ENCODE measurements around the gene CNPPD1. TPM values are rescaled to one million over a fixed set of nuclear protein-coding genes. Genes with fewer than 3 reads are reported as not detected.

Gene CNPPD1
- polyA plus RNA-seq, 4 donors: 54.6 to 86.7 (median 72.2) TPM

DNA sequence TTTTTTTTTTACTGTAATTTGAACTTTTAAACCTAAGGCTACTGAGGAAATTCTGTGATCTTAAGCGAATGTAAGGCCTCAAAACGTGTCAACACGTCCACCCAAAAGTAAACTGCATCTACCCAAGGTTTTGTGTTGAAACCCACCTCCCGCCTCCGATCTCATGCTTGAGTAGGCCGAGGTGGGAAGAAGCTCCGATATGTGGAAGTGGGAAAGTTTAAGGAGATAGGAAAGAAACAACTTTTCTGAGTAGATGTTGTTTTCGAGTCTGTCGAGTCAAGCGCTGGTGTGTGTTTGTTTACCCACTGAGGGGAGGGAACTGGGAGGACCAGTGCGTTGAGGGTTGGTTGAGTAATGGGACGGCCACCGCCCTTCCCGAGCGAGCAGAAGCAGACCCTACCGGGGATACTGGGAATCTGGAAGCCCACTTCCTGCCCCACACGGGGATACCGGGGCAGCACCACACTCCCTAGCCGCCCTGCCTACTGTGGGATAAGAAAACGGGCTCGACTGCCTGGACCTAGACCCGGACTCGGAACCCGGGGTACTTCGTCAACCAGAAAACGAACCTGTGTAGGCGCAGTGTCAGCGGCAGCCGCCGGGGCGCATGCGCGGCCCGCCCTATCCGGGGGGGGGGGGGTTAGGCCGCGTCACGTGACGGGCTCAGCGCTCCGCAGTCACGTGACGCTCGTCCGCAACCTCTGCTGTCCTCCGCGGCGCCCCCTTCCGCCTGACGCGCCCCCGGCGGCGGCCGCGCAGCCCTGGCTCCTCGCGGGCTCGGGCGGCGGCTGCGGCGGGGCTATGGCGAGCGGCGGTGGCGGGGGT is 1.0 kb upstream of the CNPPD1 start, which contains the start of gene RETREG2:
TSS of gene RETREG2 (plus strand) at position 724 of the 825 bp plus-strand sequence. CDS start at position 802, 78 bp downstream.
- no peak for FAIRE-seq
- WGBS, 3 donors: 0% methylated on average over 36 to 67 of the region's 67 CpGs
- Histone ChIP-seq H3K27ac (ENCODE audit: low read depth in 1 of 3, low read length in 2 of 3) (peak within 1 kb of the TSS; percentile 98 to 100 (median 100)), H3K27me3 (ENCODE audit: control insufficient read depth in 3 of 3, insufficient read depth in 3 of 3, low read length in 3 of 3) (no peaks in the 10 kb centered on the region), H3K4me3 (ENCODE audit: low read depth in 1 of 3, low read length in 3 of 3) (peak within 1 kb of the TSS; percentile 86 to 95 (median 95)), H3K36me3 (ENCODE audit: control insufficient read depth in 3 of 3, insufficient read depth in 2 of 3, low read depth in 1 of 3, low read length in 3 of 3) (peaks cover 23 to 65% (median 31%) of the 10 kb centered on the region in 3 donors), H3K4me1 (ENCODE audit: control insufficient read depth in 3 of 3, insufficient read depth in 2 of 3, low read depth in 1 of 3, low read length in 2 of 3) (peaks cover 7 to 10% (median 7%) of the 10 kb centered on the region in 3 donors), H3K9me3 (ENCODE audit: control insufficient read depth in 2 of 2, insufficient read depth in 1 of 2, low read depth in 1 of 2, low read length in 1 of 2) (no peaks in the 10 kb centered on the region)
- peak; percentile 90 to 98 for DNase-seq

DNA sequence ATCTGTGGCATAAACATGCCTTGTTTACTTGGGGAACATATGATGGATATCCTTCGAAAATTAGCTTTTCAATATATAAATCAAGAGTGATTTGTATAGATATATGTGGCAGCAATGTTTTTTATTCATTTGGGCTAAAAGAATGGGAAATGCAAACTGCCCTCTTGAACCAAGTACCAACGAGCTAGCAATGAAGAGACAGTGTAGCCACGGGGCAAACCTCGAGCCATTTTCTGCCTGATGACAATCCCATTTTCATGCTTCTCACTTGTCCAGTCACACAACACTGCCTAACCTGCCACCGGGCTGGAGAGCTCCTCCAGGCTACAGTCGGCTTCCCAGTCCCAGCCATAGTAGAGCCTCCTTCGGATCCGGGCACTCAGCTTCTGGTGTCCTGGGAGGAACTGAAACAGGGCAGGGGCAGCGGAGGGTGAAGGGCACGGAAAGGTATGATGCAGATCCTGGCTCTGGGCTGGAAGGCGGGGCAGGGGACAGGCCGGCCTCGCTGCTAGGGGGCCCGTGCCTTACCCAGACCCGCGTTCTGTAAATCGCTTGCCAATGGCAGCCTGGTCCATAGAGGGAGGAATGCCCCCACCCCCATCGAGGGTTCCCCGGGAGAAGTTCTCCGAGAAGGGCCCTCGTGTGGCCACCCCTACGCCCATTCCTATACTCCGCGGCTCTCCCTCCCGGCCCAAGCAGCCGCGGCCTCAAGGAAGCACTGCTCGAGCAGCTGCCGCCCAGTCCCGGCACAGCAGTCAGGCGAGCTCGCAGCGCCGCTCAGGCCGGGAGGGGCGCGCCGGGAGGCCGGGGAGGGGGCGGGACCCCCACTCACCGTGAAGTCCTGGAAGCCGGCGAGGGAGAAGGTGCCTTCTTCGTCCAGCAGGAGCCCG is 552 bp downstream of the CNPPD1 start:
- FAIRE-seq: no peak
- 1 to 3% (median 2%) methylated on average over 29 to 45 of the region's 45 CpGs for WGBS, 3 donors
- peak in 1 of 2 donors; percentile 71 for DNase-seq

DNA sequence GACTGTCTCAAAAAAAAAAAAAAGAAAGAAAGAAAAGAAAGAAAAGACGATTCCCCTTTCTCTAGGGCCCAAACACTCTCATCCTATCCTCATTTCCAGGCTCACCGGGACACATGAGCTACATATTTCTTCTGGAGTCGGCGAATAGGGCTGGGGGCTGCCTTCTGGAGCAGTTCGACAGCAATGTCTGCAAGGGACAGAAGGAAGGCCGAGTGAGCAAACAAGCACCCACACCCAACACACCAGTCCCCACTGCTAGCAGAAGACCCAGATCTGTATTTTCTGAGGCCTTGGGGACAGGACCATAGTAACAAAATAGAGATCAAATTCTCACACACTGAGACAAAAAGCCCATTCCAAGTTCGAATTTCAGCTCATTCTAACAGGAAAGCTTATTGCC is 1.2 kb downstream of the CNPPD1 start:
- H3K4me3 ChIP-seq (ENCODE audit: low read depth in 1 of 3, low read length in 3 of 3): peak overlapping the region in 2 of 3 donors; percentile 86 to 95
- H3K27me3 ChIP-seq (ENCODE audit: control insufficient read depth in 3 of 3, insufficient read depth in 3 of 3, low read length in 3 of 3): no peaks in the 10 kb centered on the region
- no peak overlapping the region for H3K27ac ChIP-seq (ENCODE audit: low read depth in 1 of 3, low read length in 2 of 3)
- 79 to 85% (median 80%) methylated on average over 7 of the region's 7 CpGs for WGBS, 3 donors
- DNase-seq (no peak), FAIRE-seq (no peak)
- peaks cover 2 to 58% (median 16%) of the 10 kb centered on the region in 3 donors for H3K36me3 ChIP-seq (ENCODE audit: control insufficient read depth in 3 of 3, insufficient read depth in 2 of 3, low read depth in 1 of 3, low read length in 3 of 3)
- peaks cover 7 to 15% (median 7%) of the 10 kb centered on the region in 3 donors for H3K4me1 ChIP-seq (ENCODE audit: control insufficient read depth in 3 of 3, insufficient read depth in 2 of 3, low read depth in 1 of 3, low read length in 2 of 3)
- no peaks in the 10 kb centered on the region for H3K9me3 ChIP-seq (ENCODE audit: control insufficient read depth in 2 of 2, insufficient read depth in 1 of 2, low read depth in 1 of 2, low read length in 1 of 2)

More for the DNA sequence above, 552 bp downstream of the CNPPD1 start:
- Histone ChIP-seq H3K27me3 (ENCODE audit: control insufficient read depth in 3 of 3, insufficient read depth in 3 of 3, low read length in 3 of 3) (no peaks in the 10 kb centered on the region), H3K36me3 (ENCODE audit: control insufficient read depth in 3 of 3, insufficient read depth in 2 of 3, low read depth in 1 of 3, low read length in 3 of 3) (peaks cover 8 to 65% (median 23%) of the 10 kb centered on the region in 3 donors), H3K4me1 (ENCODE audit: control insufficient read depth in 3 of 3, insufficient read depth in 2 of 3, low read depth in 1 of 3, low read length in 2 of 3) (peaks cover 7 to 10% (median 7%) of the 10 kb centered on the region in 3 donors), H3K9me3 (ENCODE audit: control insufficient read depth in 2 of 2, insufficient read depth in 1 of 2, low read depth in 1 of 2, low read length in 1 of 2) (no peaks in the 10 kb centered on the region), H3K4me3 (ENCODE audit: low read depth in 1 of 3, low read length in 3 of 3) (peak overlapping the region; percentile 78 to 95 (median 86)), H3K27ac (ENCODE audit: low read depth in 1 of 3, low read length in 2 of 3) (peak overlapping the region; percentile 98 to 100 (median 100))

DNA sequence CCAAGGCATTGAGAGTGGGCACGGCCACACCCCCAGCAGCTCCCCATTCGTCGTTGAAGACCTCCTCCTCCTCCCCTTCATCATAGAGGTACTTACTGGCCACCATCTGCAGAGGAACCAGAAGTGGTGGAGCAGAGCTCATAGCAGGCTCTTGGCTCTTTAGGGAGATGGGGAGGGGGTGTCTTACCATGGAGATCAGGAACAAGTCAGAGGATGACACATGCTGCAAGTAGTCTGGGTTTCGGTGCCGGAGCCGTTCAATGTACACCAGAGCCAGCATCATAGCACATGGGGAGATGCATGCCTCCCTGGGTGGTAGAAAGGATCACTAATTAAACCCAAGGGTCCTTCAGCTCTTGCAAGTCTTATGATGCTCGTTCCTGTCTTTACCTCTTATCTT is 1.9 kb downstream of the CNPPD1 start:
- Histone ChIP-seq H3K9me3 (ENCODE audit: control insufficient read depth in 2 of 2, insufficient read depth in 1 of 2, low read depth in 1 of 2, low read length in 1 of 2) (no peaks in the 10 kb centered on the region), H3K27ac (ENCODE audit: low read depth in 1 of 3, low read length in 2 of 3) (no peak overlapping the region), H3K4me3 (ENCODE audit: low read depth in 1 of 3, low read length in 3 of 3) (no peak overlapping the region), H3K36me3 (ENCODE audit: control insufficient read depth in 3 of 3, insufficient read depth in 2 of 3, low read depth in 1 of 3, low read length in 3 of 3) (peaks cover 2 to 51% (median 16%) of the 10 kb centered on the region in 3 donors), H3K27me3 (ENCODE audit: control insufficient read depth in 3 of 3, insufficient read depth in 3 of 3, low read length in 3 of 3) (no peaks in the 10 kb centered on the region), H3K4me1 (ENCODE audit: control insufficient read depth in 3 of 3, insufficient read depth in 2 of 3, low read depth in 1 of 3, low read length in 2 of 3) (peaks cover 7 to 21% (median 7%) of the 10 kb centered on the region in 3 donors)
- FAIRE-seq (no peak), DNase-seq (no peak)
- 82 to 88% (median 87%) methylated on average over 7 of the region's 7 CpGs for WGBS, 3 donors

DNA sequence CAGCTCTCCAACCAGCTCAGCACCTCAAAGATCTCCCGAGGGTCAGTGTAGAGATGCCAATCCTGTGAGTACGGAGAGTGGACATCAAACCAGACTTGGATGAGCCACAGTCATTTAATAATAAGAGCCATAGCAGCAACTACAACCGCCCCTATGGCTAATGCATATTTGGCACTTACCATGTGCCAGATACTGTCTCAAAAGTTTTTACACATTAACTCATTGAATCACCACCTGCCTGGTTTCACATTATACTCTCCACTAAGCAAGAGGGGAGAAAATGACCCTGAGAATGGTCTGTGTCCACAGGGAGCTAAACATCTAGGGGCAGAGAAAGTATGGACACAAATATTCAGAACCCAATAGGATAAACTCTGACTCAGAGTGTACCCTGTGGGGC is 2.6 kb downstream of the CNPPD1 start:
- no peaks in the 10 kb centered on the region for H3K9me3 ChIP-seq (ENCODE audit: control insufficient read depth in 2 of 2, insufficient read depth in 1 of 2, low read depth in 1 of 2, low read length in 1 of 2)
- no peak for FAIRE-seq

DNA sequence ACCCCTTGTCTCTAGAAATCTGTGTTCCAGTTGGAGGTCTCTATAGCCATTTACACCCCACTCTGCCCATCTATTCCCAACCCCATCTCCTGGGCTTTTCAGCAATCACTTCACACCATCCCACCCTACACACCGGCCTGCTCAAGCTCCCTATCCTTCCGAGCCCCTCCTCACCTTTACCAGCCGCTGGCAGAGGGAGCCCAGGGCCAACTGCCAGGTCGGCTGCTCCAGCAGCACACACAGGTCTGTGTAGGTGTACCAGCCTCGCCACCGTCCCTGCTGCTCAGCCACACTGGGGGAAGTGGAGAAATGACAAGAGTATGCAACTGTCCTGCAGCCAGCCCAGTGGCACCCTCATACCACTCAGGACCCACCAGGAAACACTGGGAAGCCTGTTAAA is 3.5 kb downstream of the CNPPD1 start:
- DNase-seq (no peak), FAIRE-seq (no peak)
- peaks cover 3 to 27% (median 7%) of the 10 kb centered on the region in 3 donors for H3K4me1 ChIP-seq (ENCODE audit: control insufficient read depth in 3 of 3, insufficient read depth in 2 of 3, low read depth in 1 of 3, low read length in 2 of 3)
- no peaks in the 10 kb centered on the region for H3K27me3 ChIP-seq (ENCODE audit: control insufficient read depth in 3 of 3, insufficient read depth in 3 of 3, low read length in 3 of 3)
- no peak overlapping the region for H3K4me3 ChIP-seq (ENCODE audit: low read depth in 1 of 3, low read length in 3 of 3)
- H3K9me3 ChIP-seq (ENCODE audit: control insufficient read depth in 2 of 2, insufficient read depth in 1 of 2, low read depth in 1 of 2, low read length in 1 of 2): no peaks in the 10 kb centered on the region
- WGBS, 3 donors: 90 to 96% (median 94%) methylated on average over 6 of the region's 6 CpGs
- peaks cover 2 to 44% (median 16%) of the 10 kb centered on the region in 3 donors for H3K36me3 ChIP-seq (ENCODE audit: control insufficient read depth in 3 of 3, insufficient read depth in 2 of 3, low read depth in 1 of 3, low read length in 3 of 3)
- H3K27ac ChIP-seq (ENCODE audit: low read depth in 1 of 3, low read length in 2 of 3): no peak overlapping the region

More for the DNA sequence above, 2.6 kb downstream of the CNPPD1 start:
- DNase-seq: no peak
- H3K27me3 ChIP-seq (ENCODE audit: control insufficient read depth in 3 of 3, insufficient read depth in 3 of 3, low read length in 3 of 3): no peaks in the 10 kb centered on the region
- H3K36me3 ChIP-seq (ENCODE audit: control insufficient read depth in 3 of 3, insufficient read depth in 2 of 3, low read depth in 1 of 3, low read length in 3 of 3): peaks cover 2 to 47% (median 16%) of the 10 kb centered on the region in 3 donors
- WGBS, 3 donors: 82 to 88% (median 83%) methylated on average over 3 of the region's 3 CpGs
- peaks cover 3 to 27% (median 7%) of the 10 kb centered on the region in 3 donors for H3K4me1 ChIP-seq (ENCODE audit: control insufficient read depth in 3 of 3, insufficient read depth in 2 of 3, low read depth in 1 of 3, low read length in 2 of 3)
- no peak overlapping the region for H3K4me3 ChIP-seq (ENCODE audit: low read depth in 1 of 3, low read length in 3 of 3)
- H3K27ac ChIP-seq (ENCODE audit: low read depth in 1 of 3, low read length in 2 of 3): no peak overlapping the region

DNA sequence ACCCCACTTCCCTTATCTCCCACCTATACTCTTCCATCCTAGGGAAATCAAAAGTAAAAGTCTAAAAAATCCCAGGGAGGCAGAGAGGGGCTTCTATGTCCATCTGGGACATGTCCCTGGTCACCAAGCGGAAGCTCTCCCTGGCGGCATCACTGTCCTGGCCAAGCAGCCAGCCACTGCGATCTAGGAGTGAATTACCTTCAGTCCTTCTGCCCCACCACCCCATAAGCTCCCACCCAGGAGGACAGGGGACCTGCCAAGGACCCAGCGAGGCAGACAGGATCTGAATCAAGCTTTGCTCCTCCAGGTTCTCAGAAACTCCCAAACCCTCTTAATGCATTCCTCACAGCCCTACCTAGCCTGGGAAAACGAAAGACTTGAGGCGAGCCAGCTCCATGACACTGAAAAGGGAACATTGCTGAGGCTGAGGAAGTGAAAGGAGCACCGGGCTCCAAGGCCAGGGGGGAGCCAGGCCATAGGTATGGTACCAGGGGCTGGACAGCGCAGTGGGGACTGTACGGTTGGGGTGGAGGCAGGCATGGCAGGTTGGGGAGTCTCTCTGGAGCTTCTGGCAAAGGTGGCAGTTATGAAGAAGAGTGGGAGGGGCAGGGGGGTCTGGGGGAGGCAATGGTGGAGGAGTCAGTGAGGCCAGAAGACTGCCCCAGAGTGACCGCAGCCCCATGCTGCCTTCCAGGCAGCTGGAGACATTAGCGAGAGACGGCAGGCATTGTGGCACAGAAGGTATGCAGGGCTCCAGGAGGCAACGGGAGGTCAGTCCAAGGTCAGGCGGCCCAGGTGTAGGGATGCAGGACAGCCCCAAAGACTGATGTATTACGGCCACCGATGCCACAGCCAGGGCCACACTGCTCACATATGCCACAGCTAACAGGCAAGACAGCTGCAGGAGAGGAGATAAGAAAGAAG is 4.2 kb downstream of the CNPPD1 start:
- no peaks in the 10 kb centered on the region for H3K27me3 ChIP-seq (ENCODE audit: control insufficient read depth in 3 of 3, insufficient read depth in 3 of 3, low read length in 3 of 3)
- no peak overlapping the region for H3K4me3 ChIP-seq (ENCODE audit: low read depth in 1 of 3, low read length in 3 of 3)
- DNase-seq: no peak
- 86 to 89% (median 87%) methylated on average over 16 of the region's 16 CpGs for WGBS, 3 donors
- peaks cover 3 to 26% (median 7%) of the 10 kb centered on the region in 3 donors for H3K4me1 ChIP-seq (ENCODE audit: control insufficient read depth in 3 of 3, insufficient read depth in 2 of 3, low read depth in 1 of 3, low read length in 2 of 3)
- H3K9me3 ChIP-seq (ENCODE audit: control insufficient read depth in 2 of 2, insufficient read depth in 1 of 2, low read depth in 1 of 2, low read length in 1 of 2): no peaks in the 10 kb centered on the region
- FAIRE-seq: no peak
- peak overlapping the region in 1 of 3 donors; percentile 60 for H3K27ac ChIP-seq (ENCODE audit: low read depth in 1 of 3, low read length in 2 of 3)
- peaks cover 2 to 48% (median 16%) of the 10 kb centered on the region in 3 donors for H3K36me3 ChIP-seq (ENCODE audit: control insufficient read depth in 3 of 3, insufficient read depth in 2 of 3, low read depth in 1 of 3, low read length in 3 of 3)
